ENCODE results near the gene AZIN2.

GRCh38 chr1:33141216-33141615, 60.3 kb downstream of the AZIN2 start:
- TF ChIP-seq CTCF (IDR thresholded peaks at IDR 0.05; ENCODE audit: insufficient read depth, low read length, poor library complexity, severe bottlenecking), result no peak
- no peak for TF ChIP-seq EZH2phosphoT487 (conservative IDR thresholded peaks at IDR 0.05; ENCODE audit: low read length)

Measured in SU-DHL-6 (cell line).